ENCODE results near the gene ZMYND8.

ZMYND8 gene

DNA sequence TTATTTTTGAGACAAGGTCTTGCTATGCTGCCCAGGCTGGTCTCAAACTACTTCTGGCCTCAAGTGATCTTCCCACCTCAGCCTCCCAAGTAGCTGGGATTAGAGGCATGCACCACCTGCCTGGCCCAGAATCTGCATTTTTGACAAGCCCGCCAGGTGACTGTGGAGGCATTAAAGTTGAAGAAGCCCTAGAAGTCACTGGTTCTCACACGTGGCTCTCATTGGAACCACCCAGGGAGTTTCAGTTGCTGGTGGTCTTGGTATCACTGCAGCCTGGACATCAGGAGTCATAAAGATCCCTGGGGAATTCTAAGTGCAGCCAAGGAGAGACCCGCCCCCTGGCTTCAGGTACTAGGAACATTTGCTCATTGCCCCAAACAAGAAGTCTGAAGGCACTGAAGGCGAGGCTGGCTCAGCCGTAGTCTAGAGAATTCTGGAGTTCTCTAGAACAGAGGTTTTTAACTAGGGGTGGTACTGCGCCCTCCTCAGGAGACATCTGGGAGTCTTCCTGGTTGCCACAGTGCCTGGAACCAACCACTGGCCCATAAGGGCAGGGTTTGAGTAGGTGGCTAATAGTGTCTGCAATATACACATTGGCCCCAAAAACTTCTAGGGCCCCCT is 182.8 kb downstream of the ZMYND8 start:
- DNase-seq (ENCODE audit: low read depth): no peak
- TF ChIP-seq, protein P1, sequence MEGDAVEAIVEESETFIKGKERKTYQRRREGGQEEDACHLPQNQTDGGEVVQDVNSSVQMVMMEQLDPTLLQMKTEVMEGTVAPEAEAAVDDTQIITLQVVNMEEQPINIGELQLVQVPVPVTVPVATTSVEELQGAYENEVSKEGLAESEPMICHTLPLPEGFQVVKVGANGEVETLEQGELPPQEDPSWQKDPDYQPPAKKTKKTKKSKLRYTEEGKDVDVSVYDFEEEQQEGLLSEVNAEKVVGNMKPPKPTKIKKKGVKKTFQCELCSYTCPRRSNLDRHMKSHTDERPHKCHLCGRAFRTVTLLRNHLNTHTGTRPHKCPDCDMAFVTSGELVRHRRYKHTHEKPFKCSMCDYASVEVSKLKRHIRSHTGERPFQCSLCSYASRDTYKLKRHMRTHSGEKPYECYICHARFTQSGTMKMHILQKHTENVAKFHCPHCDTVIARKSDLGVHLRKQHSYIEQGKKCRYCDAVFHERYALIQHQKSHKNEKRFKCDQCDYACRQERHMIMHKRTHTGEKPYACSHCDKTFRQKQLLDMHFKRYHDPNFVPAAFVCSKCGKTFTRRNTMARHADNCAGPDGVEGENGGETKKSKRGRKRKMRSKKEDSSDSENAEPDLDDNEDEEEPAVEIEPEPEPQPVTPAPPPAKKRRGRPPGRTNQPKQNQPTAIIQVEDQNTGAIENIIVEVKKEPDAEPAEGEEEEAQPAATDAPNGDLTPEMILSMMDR (conservative IDR thresholded peaks at IDR 0.05; ENCODE audit: low read length): no peak
- H3K4me3 ChIP-seq (ENCODE audit: low read length): no peak overlapping the region

DNA sequence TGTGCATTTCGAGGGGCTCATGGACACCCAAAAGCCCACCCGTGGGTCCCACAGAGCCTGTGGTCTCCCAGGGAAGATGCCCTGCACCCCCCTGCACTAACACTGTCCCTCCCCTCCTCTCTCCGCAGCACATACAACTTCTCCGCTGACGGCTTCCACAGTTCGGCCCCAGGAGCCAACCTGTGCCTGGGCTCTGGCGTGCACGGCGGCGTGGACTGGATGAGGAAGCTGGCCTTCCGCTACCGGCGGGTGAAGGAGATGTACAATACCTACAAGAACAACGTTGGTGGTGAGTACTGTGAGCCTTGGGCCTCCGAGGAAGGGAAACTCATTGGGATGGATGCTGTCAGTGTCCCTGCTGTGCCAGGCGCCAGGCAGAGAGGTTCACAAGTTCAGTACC is 183.9 kb downstream of the ZMYND8 start:
- no peak for DNase-seq (ENCODE audit: low read depth)
- no peak overlapping the region for H3K4me3 ChIP-seq (ENCODE audit: low read length)
- TF ChIP-seq, protein P1 (conservative IDR thresholded peaks at IDR 0.05; ENCODE audit: low read length): no peak

- TF ChIP-seq, protein P1 (conservative IDR thresholded peaks at IDR 0.05; ENCODE audit: low read length): no peak
- no peak for DNase-seq (ENCODE audit: low read depth)
- no peak overlapping the region for H3K4me3 ChIP-seq (ENCODE audit: low read length)
Measured at GRCh38 chr20:47167846-47168245, 188.7 kb downstream of the ZMYND8 start.

GRCh38 chr20:47165376-47165865 is 191.1 kb downstream of the ZMYND8 start:
- no peak for DNase-seq (ENCODE audit: low read depth)
- TF ChIP-seq, protein P1 (conservative IDR thresholded peaks at IDR 0.05; ENCODE audit: low read length): no peak
- no peak overlapping the region for H3K4me3 ChIP-seq (ENCODE audit: low read length)

GRCh38 chr20:47164140-47164539 is 192.4 kb downstream of the ZMYND8 start:
- TF ChIP-seq, protein P1 (conservative IDR thresholded peaks at IDR 0.05; ENCODE audit: low read length): no peak

DNA sequence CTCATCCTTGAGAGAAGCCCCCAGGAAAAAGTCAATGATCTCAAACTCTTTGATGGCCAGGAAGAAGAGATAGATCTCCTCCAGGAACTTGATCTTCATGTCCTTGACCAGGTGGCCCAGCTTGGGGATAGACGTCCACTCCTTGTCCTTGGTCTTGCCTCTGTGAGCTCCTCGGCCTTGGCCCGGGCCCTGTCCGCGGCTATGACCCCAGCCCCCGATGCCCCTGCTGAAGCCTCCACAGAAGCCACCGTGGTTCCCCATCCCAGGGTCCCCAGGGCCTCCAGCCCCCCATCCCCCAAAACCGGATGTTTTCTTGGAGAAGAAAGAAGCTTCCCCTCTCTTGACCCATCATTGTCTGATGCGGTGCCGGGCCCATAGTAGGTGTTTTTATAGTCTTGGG is 195.1 kb downstream of the ZMYND8 start:
- H3K4me3 ChIP-seq (ENCODE audit: low read length): no peak overlapping the region
- TF ChIP-seq, protein P1 (conservative IDR thresholded peaks at IDR 0.05; ENCODE audit: low read length): no peak
- DNase-seq (ENCODE audit: low read depth): no peak

More at GRCh38 chr20:47164140-47164539, 192.4 kb downstream of the ZMYND8 start:
- H3K4me3 ChIP-seq (ENCODE audit: low read length): no peak overlapping the region
- no peak for DNase-seq (ENCODE audit: low read depth)

DNA sequence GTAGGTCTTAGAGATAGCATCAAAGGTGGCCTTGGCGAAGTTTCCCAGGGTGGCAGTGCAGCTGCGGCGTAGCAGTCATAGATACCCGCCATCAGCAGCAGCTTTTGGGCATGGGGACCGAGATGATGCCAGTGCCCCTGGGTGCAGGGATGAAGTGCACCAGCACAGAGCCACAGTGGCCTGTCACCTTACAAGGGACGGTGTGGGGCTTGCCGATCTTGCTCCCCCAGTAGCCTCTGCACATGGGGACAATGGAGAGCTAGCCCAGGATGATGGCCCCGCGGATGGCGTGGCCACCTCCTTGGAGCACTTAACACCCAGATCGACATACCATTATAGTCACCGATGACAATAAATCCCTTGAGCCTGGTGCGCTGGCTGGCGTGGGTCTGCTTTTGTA is 195.5 kb downstream of the ZMYND8 start:
- TF ChIP-seq, protein P1 (conservative IDR thresholded peaks at IDR 0.05; ENCODE audit: low read length): no peak
- H3K4me3 ChIP-seq (ENCODE audit: low read length): no peak overlapping the region
- DNase-seq (ENCODE audit: low read depth): no peak
